DOHH2 (cell line): ENCODE measurements around the gene REEP1.
"Not testable (repeated sequence)": the region's sequence is repeated elsewhere in the genome, so short reads cannot be mapped to it uniquely, and the experiment has no call there.

Experiments
- H3F3A ChIP-seq: fragments of 200-600 bp; sonication (generic), shearing (Covaris generic); 2 replicates; pipeline ENCODE4 v1.6.0; 2016; ENCODE audit warnings: antibody characterized with exemption, mild to moderate bottlenecking; ENCODE audit not compliant: control insufficient read depth, insufficient read depth
- H3K27ac ChIP-seq: fragments of 200-600 bp; sonication (generic); 2 replicates; pipeline ENCODE4 v1.5.1; 2014; ENCODE audit warnings: low read depth, mild to moderate bottlenecking, low read length, moderate library complexity
- H3K27me3 ChIP-seq: fragments of 200-600 bp; sonication (generic); 2 replicates; pipeline ENCODE4 v1.6.1; 2014; ENCODE audit warnings: mild to moderate bottlenecking, low read length, mixed read lengths; ENCODE audit not compliant: control insufficient read depth
- H3K36me3 ChIP-seq: fragments of 200-600 bp; sonication (generic); 2 replicates; pipeline ENCODE4 v1.6.1; 2014; ENCODE audit warnings: mild to moderate bottlenecking, low read length, moderate library complexity, mixed read lengths; ENCODE audit not compliant: control insufficient read depth
- H3K4me1 ChIP-seq: fragments of 200-600 bp; sonication (generic); 2 replicates; pipeline ENCODE4 v1.6.1; 2014; ENCODE audit warnings: mild to moderate bottlenecking, low read length, mixed read lengths; ENCODE audit not compliant: control insufficient read depth
- H3K4me2 ChIP-seq: fragments of 200-600 bp; sonication (generic); 2 replicates; pipeline ENCODE4 v1.6.0; 2014; ENCODE audit warnings: mild to moderate bottlenecking, low read length, moderate library complexity
- H3K4me3 ChIP-seq: fragments of 200-600 bp; sonication (generic); 2 replicates; pipeline ENCODE4 v1.5.1; 2014; ENCODE audit warnings: mild to moderate bottlenecking, low read length, mixed read lengths
- H3K79me2 ChIP-seq: fragments of 200-600 bp; sonication (generic); 2 replicates; pipeline ENCODE4 v1.6.1; 2014; ENCODE audit warnings: mild to moderate bottlenecking, low read length, mixed read lengths; ENCODE audit not compliant: control insufficient read depth
- H3K9me2 ChIP-seq: fragments of 200-600 bp; sonication (generic); replicated peaks from 2 replicates; pipeline ENCODE4 v1.6.1; 2014; ENCODE audit warnings: mild to moderate bottlenecking, low read length, mixed read lengths; ENCODE audit not compliant: control insufficient read depth
- H3K9me3 ChIP-seq: fragments of 200-600 bp; sonication (generic); 2 replicates; pipeline ENCODE4 v1.6.1; 2014; ENCODE audit warnings: antibody characterized with exemption, low read length, mixed read lengths; ENCODE audit not compliant: control insufficient read depth, insufficient read depth
- H4K20me1 ChIP-seq: fragments of 200-600 bp; sonication (generic); 2 replicates; pipeline ENCODE4 v1.6.0; 2014; ENCODE audit warnings: low read depth, mild to moderate bottlenecking, antibody characterized with exemption, low read length, moderate library complexity; ENCODE audit not compliant: control insufficient read depth, insufficient read depth
- CTCF ChIP-seq: fragments of 200-600 bp; sonication (generic); IDR thresholded peaks from one replicate; pipeline ENCODE4 v1.5.1; 2014; ENCODE audit warnings: antibody characterized with exemption, mild to moderate bottlenecking, low read depth, low read length; ENCODE audit not compliant: poor library complexity, severe bottlenecking
- EZH2phosphoT487 ChIP-seq: fragments of 200-600 bp; sonication (generic); IDR thresholded peaks from 2 replicates; pipeline ENCODE4 v1.6.1; 2017; ENCODE audit warnings: borderline replicate concordance, mild to moderate bottlenecking, antibody characterized with exemption, low read length, moderate library complexity, mixed read lengths

The REEP1 gene

DNA sequence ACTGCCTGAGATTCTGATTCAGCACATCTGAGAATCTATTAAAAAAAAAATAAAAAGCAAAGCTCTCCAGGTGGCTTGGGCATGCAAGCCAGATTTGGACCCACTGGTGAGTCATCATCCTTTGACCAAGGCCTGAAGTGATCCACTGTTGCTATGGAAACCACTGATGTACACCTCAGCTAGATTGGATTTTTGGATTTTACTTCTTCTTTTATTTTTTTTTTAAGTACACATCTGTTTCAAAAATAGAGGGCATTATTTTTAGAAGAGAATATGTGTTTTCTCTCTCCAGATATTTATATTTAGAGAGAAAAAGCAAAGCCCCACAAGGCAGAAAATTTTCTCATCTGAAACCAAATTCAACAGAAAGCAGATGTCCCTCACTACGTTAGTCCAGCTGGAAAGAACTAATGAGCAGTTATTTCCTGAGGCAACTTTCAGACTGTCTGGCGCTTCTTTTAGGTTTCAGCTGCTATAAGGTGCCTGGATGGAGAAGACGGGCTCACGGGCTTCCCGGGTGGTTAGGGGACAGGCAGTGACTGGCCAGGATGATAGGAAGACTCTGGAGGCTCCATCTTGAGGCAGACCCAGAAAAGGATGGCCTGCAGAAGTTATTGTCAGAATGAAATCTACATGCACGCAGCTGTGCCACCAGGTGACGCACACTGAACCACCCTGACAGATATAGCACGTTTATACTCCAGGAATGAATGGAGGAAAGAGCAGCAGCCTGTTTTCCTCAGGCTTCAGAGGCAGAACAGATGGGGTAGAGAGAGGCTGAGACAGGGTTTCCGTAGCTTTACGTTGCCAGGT lies 87.6 kb downstream of the REEP1 start:
- Histone ChIP-seq H3K4me3 (peak overlapping the region; percentile 19), H3K9me3 (no peaks in the 10 kb centered on the region), H3F3A (peaks cover 3% of the 10 kb centered on the region; the same call in 1 of the 2 replicates), H3K4me1 (peaks cover 17% of the 10 kb centered on the region), H3K36me3 (no peaks in the 10 kb centered on the region), H4K20me1 (no peaks in the 10 kb centered on the region), H3K79me2 (no peaks in the 10 kb centered on the region), H3K27me3 (peaks cover 11% of the 10 kb centered on the region), H3K9me2 (no peaks in the 10 kb centered on the region), H3K27ac (peak overlapping the region; percentile 37), H3K4me2 (peak overlapping the region; percentile 56)
- TF ChIP-seq CTCF, result peak; percentile 66
- no peak for TF ChIP-seq EZH2phosphoT487

- peaks cover 11% of the 10 kb centered on the region for H3K27me3 ChIP-seq
- no peak overlapping the region for H3K27ac ChIP-seq
- no peaks in the 10 kb centered on the region for H3K9me2 ChIP-seq
- H3K36me3 ChIP-seq, result no peaks in the 10 kb centered on the region
- no peaks in the 10 kb centered on the region for H3K9me3 ChIP-seq
- H4K20me1 ChIP-seq, result no peaks in the 10 kb centered on the region
- H3K4me1 ChIP-seq, result peaks cover 21% of the 10 kb centered on the region
- H3K4me3 ChIP-seq, result no peak overlapping the region
- peaks cover 3% of the 10 kb centered on the region; the same call in 1 of the 2 replicates for H3F3A ChIP-seq
- H3K79me2 ChIP-seq, result no peaks in the 10 kb centered on the region
- H3K4me2 ChIP-seq, result peak overlapping the region; percentile 56
- TF ChIP-seq EZH2phosphoT487, result no peak
- no peak for TF ChIP-seq CTCF
Observed at GRCh38 chr2:86249176-86249575, 88.2 kb downstream of the REEP1 start.

GRCh38 chr2:86245222-86245621 lies 92.2 kb downstream of the REEP1 start:
- H3K9me3 ChIP-seq, H3K4me2 ChIP-seq, H3K27ac ChIP-seq, H3K27me3 ChIP-seq, H4K20me1 ChIP-seq, H3K79me2 ChIP-seq, H3K4me3 ChIP-seq, H3K9me2 ChIP-seq, H3K36me3 ChIP-seq, H3F3A ChIP-seq: not testable (repeated sequence)
- peaks cover 47% of the 10 kb centered on the region for H3K4me1 ChIP-seq

DNA sequence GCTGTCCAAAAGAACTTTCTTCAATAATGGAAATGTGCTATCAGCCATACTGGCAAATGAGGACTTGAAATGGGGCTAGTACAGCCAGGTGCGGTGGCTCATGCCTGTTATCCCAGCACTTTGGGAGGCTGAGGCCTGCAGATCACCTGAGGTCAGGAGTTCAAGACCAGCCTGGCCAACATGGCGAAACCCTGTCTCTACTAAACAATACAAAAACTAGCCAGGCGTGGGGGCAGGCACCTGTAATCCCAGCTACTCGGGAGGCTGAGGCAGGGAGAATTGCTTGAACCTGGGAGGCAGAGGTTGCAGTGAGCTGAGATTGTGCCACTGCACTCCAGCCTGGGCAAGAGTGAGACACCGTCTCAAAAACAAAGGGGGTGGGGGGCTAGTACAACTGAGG lies 92.6 kb downstream of the REEP1 start:
- H3K4me3 ChIP-seq, H3K4me2 ChIP-seq, H3K9me2 ChIP-seq, H3K9me3 ChIP-seq, H3F3A ChIP-seq, H3K27ac ChIP-seq, H3K27me3 ChIP-seq, H3K36me3 ChIP-seq, H4K20me1 ChIP-seq, H3K79me2 ChIP-seq: not testable (repeated sequence)
- peaks cover 45% of the 10 kb centered on the region for H3K4me1 ChIP-seq
